ENCODE results near the gene GOLGA6L7. TPM values are rescaled to one million over a fixed set of nuclear protein-coding genes. Genes with fewer than 3 reads are reported as not detected.

Gene GOLGA6L7
- total and polyA plus RNA-seq, 2 of the 8 experiments (the other 6 are each of a cell fraction or from before 2014, with no cell fraction given): not detected

GRCh38 chr15:28861031-28861534, 12.6 kb upstream of the GOLGA6L7 start:
- H3K14ac ChIP-seq (ENCODE audit: insufficient read length): no peak overlapping the region
- no peaks in the 10 kb centered on the region for H3K23me2 ChIP-seq (ENCODE audit: low read depth, low read length)
- no peaks in the 10 kb centered on the region for H3K79me1 ChIP-seq (ENCODE audit: low read depth, low read length)
- H2AFZ ChIP-seq (ENCODE audit: low read length): no peak overlapping the region
- TF ChIP-seq NANOG (IDR thresholded peaks at IDR 0.05; ENCODE audit: insufficient read depth, low read depth, low read length, poor library complexity, severe bottlenecking) (no peak), CEBPB (IDR thresholded peaks at IDR 0.05; ENCODE audit: low read depth, low read length) (0 out of 2 replicates have a peak, but pooled peaks have one; percentile 38)
- no peak overlapping the region for H3K9ac ChIP-seq (replicated peaks in 1 of 4; ENCODE audit: extremely low read depth in 1 of 4, low read depth in 3 of 4, low read length in 3 of 4)
- H2AK5ac ChIP-seq (ENCODE audit: low read depth, low read length): no peak overlapping the region
- H4K5ac ChIP-seq (ENCODE audit: insufficient read length, low read depth, low read length): no peak overlapping the region
- no peak overlapping the region for H3K4me3 ChIP-seq (ENCODE audit: extremely low read depth in 1 of 4, insufficient read depth in 2 of 4, low read depth in 3 of 4, low read length in 4 of 4)
- no peak for FAIRE-seq
- ChIA-PET POLR2A (ENCODE audit: partially characterized antibody) (interaction anchor here (0.9 kb wide), 1 partner anchor 24 kb away, joined by 3 read pairs; the partner anchor contains the start of gene APBA2), CTCF (ENCODE audit: partially characterized antibody) (interaction anchor here (0.7 kb wide), 1 partner anchor 10 kb away, joined by 3 read pairs; no protein-coding TSS in a partner anchor)
- H3K23ac ChIP-seq (ENCODE audit: insufficient read length): no peak overlapping the region
- H2BK15ac ChIP-seq (ENCODE audit: low read length): no peak overlapping the region
- no peaks in the 10 kb centered on the region for H3K4me1 ChIP-seq (replicated peaks in 1 of 4; ENCODE audit: control insufficient read depth in 3 of 4, insufficient read depth in 4 of 4, low read length in 3 of 4)
- no peak overlapping the region for H3K4ac ChIP-seq (replicated peaks; ENCODE audit: insufficient read length, low read depth, low read length)
- no peaks in the 10 kb centered on the region for H3K9me3 ChIP-seq (ENCODE audit: insufficient read depth in 2 of 2, low read depth in 1 of 2, low read length in 1 of 2)
- H3K18ac ChIP-seq (ENCODE audit: extremely low read depth, low read length): no peak overlapping the region
- no peaks in the 10 kb centered on the region for H3K27me3 ChIP-seq (replicated peaks in 1 of 4; ENCODE audit: control insufficient read depth in 3 of 4, extremely low read depth in 1 of 4, insufficient read depth in 3 of 4, low read length in 3 of 4)
- 91% methylated on average over 15 of the region's 16 CpGs; no CpG with 5 or more reads in 1 of the 2 experiments for WGBS, 2 experiments (ENCODE audit: extremely low coverage in 1 of 2, insufficient coverage in 1 of 2, insufficient read length in 1 of 2, insufficient replicate concordance in 2 of 2, low coverage in 1 of 2, low lambda C conversion rate in 2 of 2, missing lambda C conversion rate in 1 of 2)
- H4K91ac ChIP-seq (replicated peaks; ENCODE audit: insufficient read length, low read length): no peak overlapping the region
- H2BK20ac ChIP-seq (ENCODE audit: low read length): no peak overlapping the region
- H4K8ac ChIP-seq (ENCODE audit: extremely low read depth, insufficient read depth, low read length): no peak overlapping the region
- no peak overlapping the region for H3K56ac ChIP-seq (replicated peaks; ENCODE audit: insufficient read length, low read depth, low read length)
- no peak for DNase-seq (ENCODE audit: low read depth in 1 of 2, low spot score in 2 of 2)
- no peak overlapping the region for H2BK120ac ChIP-seq (replicated peaks; ENCODE audit: low read depth, low read length)
- H2BK5ac ChIP-seq (ENCODE audit: low read depth, low read length): no peak overlapping the region
- H3K4me2 ChIP-seq (ENCODE audit: insufficient read depth in 1 of 2, low read depth in 2 of 2, low read length in 2 of 2): no peak overlapping the region
- no peaks in the 10 kb centered on the region for H3K79me2 ChIP-seq (ENCODE audit: control insufficient read depth in 1 of 2, insufficient read depth in 2 of 2, low read length in 2 of 2)
- H3K36me3 ChIP-seq (ENCODE audit: control insufficient read depth in 2 of 4, insufficient read depth in 4 of 4, low read length in 3 of 4): no peaks in the 10 kb centered on the region
- H2BK12ac ChIP-seq (ENCODE audit: low read depth, low read length): no peak overlapping the region
- no peaks in the 10 kb centered on the region for H4K20me1 ChIP-seq (replicated peaks in 1 of 2; ENCODE audit: control insufficient read depth in 1 of 2, insufficient read depth in 2 of 2, low read length in 2 of 2)
- H3K27ac ChIP-seq (ENCODE audit: low read depth, low read length): no peak overlapping the region
